ENCODE results near the gene ASXL3.

ASXL3 gene

GRCh38 chr18:33745871-33746545, 168.0 kb downstream of the ASXL3 start:
- WGBS (ENCODE audit: insufficient coverage, insufficient read length), result no CpG with 5 or more reads among the region's 16 CpGs

GRCh38 chr18:33749834-33750233, 171.8 kb downstream of the ASXL3 start:
- no peaks in the 10 kb centered on the region for H3K36me3 ChIP-seq (ENCODE audit: control insufficient read depth, insufficient read depth, low read length)
- no peak for DNase-seq (ENCODE audit: low read depth, low spot score)
- no peaks in the 10 kb centered on the region for H3K27me3 ChIP-seq (ENCODE audit: control insufficient read depth, insufficient read depth, low read length)

More at GRCh38 chr18:33745871-33746545, 168.0 kb downstream of the ASXL3 start:
- Histone ChIP-seq H3K4me3 (ENCODE audit: low read length) (no peak overlapping the region), H3K27me3 (ENCODE audit: control insufficient read depth, insufficient read depth, low read length) (no peaks in the 10 kb centered on the region), H3K27ac (ENCODE audit: low read length) (no peak overlapping the region), H3K9me3 (ENCODE audit: control insufficient read depth, insufficient read depth, low read length) (no peaks in the 10 kb centered on the region), H3K36me3 (ENCODE audit: control insufficient read depth, insufficient read depth, low read length) (no peaks in the 10 kb centered on the region), H3K4me1 (ENCODE audit: control insufficient read depth, insufficient read depth, low read length) (no peaks in the 10 kb centered on the region)
- DNase-seq (ENCODE audit: low read depth, low spot score), result no peak

GRCh38 chr18:33750366-33750765, 172.3 kb downstream of the ASXL3 start:
- Histone ChIP-seq H3K4me3 (ENCODE audit: low read length) (no peak overlapping the region), H3K27me3 (ENCODE audit: control insufficient read depth, insufficient read depth, low read length) (no peaks in the 10 kb centered on the region), H3K36me3 (ENCODE audit: control insufficient read depth, insufficient read depth, low read length) (no peaks in the 10 kb centered on the region), H3K4me1 (ENCODE audit: control insufficient read depth, insufficient read depth, low read length) (no peaks in the 10 kb centered on the region), H3K27ac (ENCODE audit: low read length) (no peak overlapping the region), H3K9me3 (ENCODE audit: control insufficient read depth, insufficient read depth, low read length) (no peaks in the 10 kb centered on the region)
- no peak for DNase-seq (ENCODE audit: low read depth, low spot score)
- no CpG with 5 or more reads among the region's 3 CpGs for WGBS (ENCODE audit: insufficient coverage, insufficient read length)

More at GRCh38 chr18:33749834-33750233, 171.8 kb downstream of the ASXL3 start:
- H3K4me3 ChIP-seq (ENCODE audit: low read length), result no peak overlapping the region
- no peaks in the 10 kb centered on the region for H3K9me3 ChIP-seq (ENCODE audit: control insufficient read depth, insufficient read depth, low read length)
- no CpG with 5 or more reads among the region's 9 CpGs for WGBS (ENCODE audit: insufficient coverage, insufficient read length)
- no peak overlapping the region for H3K27ac ChIP-seq (ENCODE audit: low read length)
- H3K4me1 ChIP-seq (ENCODE audit: control insufficient read depth, insufficient read depth, low read length), result no peaks in the 10 kb centered on the region

- Histone ChIP-seq H3K27me3 (ENCODE audit: control insufficient read depth, insufficient read depth, low read length) (no peaks in the 10 kb centered on the region), H3K9me3 (ENCODE audit: control insufficient read depth, insufficient read depth, low read length) (no peaks in the 10 kb centered on the region), H3K27ac (ENCODE audit: low read length) (no peak overlapping the region), H3K4me3 (ENCODE audit: low read length) (no peak overlapping the region), H3K36me3 (ENCODE audit: control insufficient read depth, insufficient read depth, low read length) (no peaks in the 10 kb centered on the region), H3K4me1 (ENCODE audit: control insufficient read depth, insufficient read depth, low read length) (no peaks in the 10 kb centered on the region)
- WGBS (ENCODE audit: insufficient coverage, insufficient read length), result no CpG with 5 or more reads among the region's 4 CpGs
- no peak for DNase-seq (ENCODE audit: low read depth, low spot score)
These were observed 173.7 kb downstream of the ASXL3 start for GRCh38 chr18:33751613-33752221.

- Histone ChIP-seq H3K4me3 (ENCODE audit: low read length) (no peak overlapping the region), H3K36me3 (ENCODE audit: control insufficient read depth, insufficient read depth, low read length) (no peaks in the 10 kb centered on the region), H3K4me1 (ENCODE audit: control insufficient read depth, insufficient read depth, low read length) (no peaks in the 10 kb centered on the region), H3K27me3 (ENCODE audit: control insufficient read depth, insufficient read depth, low read length) (no peaks in the 10 kb centered on the region), H3K9me3 (ENCODE audit: control insufficient read depth, insufficient read depth, low read length) (no peaks in the 10 kb centered on the region), H3K27ac (ENCODE audit: low read length) (no peak overlapping the region)
- WGBS (ENCODE audit: insufficient coverage, insufficient read length), result no CpG with 5 or more reads among the region's 3 CpGs
- DNase-seq (ENCODE audit: low read depth, low spot score), result no peak
These were observed 177.4 kb downstream of the ASXL3 start for GRCh38 chr18:33755391-33755790.

GRCh38 chr18:33755931-33756560, 178.0 kb downstream of the ASXL3 start:
- H3K4me1 ChIP-seq (ENCODE audit: control insufficient read depth, insufficient read depth, low read length), result no peaks in the 10 kb centered on the region
- no peak for DNase-seq (ENCODE audit: low read depth, low spot score)
- no CpG with 5 or more reads among the region's 6 CpGs for WGBS (ENCODE audit: insufficient coverage, insufficient read length)
- H3K9me3 ChIP-seq (ENCODE audit: control insufficient read depth, insufficient read depth, low read length), result no peaks in the 10 kb centered on the region
- H3K36me3 ChIP-seq (ENCODE audit: control insufficient read depth, insufficient read depth, low read length), result no peaks in the 10 kb centered on the region
- no peak overlapping the region for H3K4me3 ChIP-seq (ENCODE audit: low read length)
- no peak overlapping the region for H3K27ac ChIP-seq (ENCODE audit: low read length)
- H3K27me3 ChIP-seq (ENCODE audit: control insufficient read depth, insufficient read depth, low read length), result no peaks in the 10 kb centered on the region

- Histone ChIP-seq H3K27ac (ENCODE audit: low read length) (no peak overlapping the region), H3K9me3 (ENCODE audit: control insufficient read depth, insufficient read depth, low read length) (no peaks in the 10 kb centered on the region), H3K4me3 (ENCODE audit: low read length) (no peak overlapping the region), H3K36me3 (ENCODE audit: control insufficient read depth, insufficient read depth, low read length) (no peaks in the 10 kb centered on the region), H3K27me3 (ENCODE audit: control insufficient read depth, insufficient read depth, low read length) (no peaks in the 10 kb centered on the region), H3K4me1 (ENCODE audit: control insufficient read depth, insufficient read depth, low read length) (no peaks in the 10 kb centered on the region)
- WGBS (ENCODE audit: insufficient coverage, insufficient read length), result no CpG with 5 or more reads among the region's 1 CpG
- no peak for DNase-seq (ENCODE audit: low read depth, low spot score)
These were observed 179.0 kb downstream of the ASXL3 start for GRCh38 chr18:33757037-33757436.

GRCh38 chr18:33761363-33761762, 183.3 kb downstream of the ASXL3 start:
- H3K27ac ChIP-seq (ENCODE audit: low read length), result no peak overlapping the region
- H3K4me3 ChIP-seq (ENCODE audit: low read length), result no peak overlapping the region
- H3K9me3 ChIP-seq (ENCODE audit: control insufficient read depth, insufficient read depth, low read length), result no peaks in the 10 kb centered on the region
- no peak for DNase-seq (ENCODE audit: low read depth, low spot score)
- no peaks in the 10 kb centered on the region for H3K36me3 ChIP-seq (ENCODE audit: control insufficient read depth, insufficient read depth, low read length)
- no peaks in the 10 kb centered on the region for H3K4me1 ChIP-seq (ENCODE audit: control insufficient read depth, insufficient read depth, low read length)
- H3K27me3 ChIP-seq (ENCODE audit: control insufficient read depth, insufficient read depth, low read length), result no peaks in the 10 kb centered on the region

- H3K27me3 ChIP-seq (ENCODE audit: control insufficient read depth, insufficient read depth, low read length), result no peaks in the 10 kb centered on the region
- no peak overlapping the region for H3K4me3 ChIP-seq (ENCODE audit: low read length)
- no peaks in the 10 kb centered on the region for H3K9me3 ChIP-seq (ENCODE audit: control insufficient read depth, insufficient read depth, low read length)
- no peaks in the 10 kb centered on the region for H3K4me1 ChIP-seq (ENCODE audit: control insufficient read depth, insufficient read depth, low read length)
- H3K27ac ChIP-seq (ENCODE audit: low read length), result no peak overlapping the region
- H3K36me3 ChIP-seq (ENCODE audit: control insufficient read depth, insufficient read depth, low read length), result no peaks in the 10 kb centered on the region
- DNase-seq (ENCODE audit: low read depth, low spot score), result no peak
These were observed 203.4 kb downstream of the ASXL3 start for GRCh38 chr18:33781429-33781828.
